ENCODE measurements around the gene PATL1. TPM values are rescaled to one million over a fixed set of nuclear protein-coding genes. Genes with fewer than 3 reads are reported as not detected.

PATL1 gene
- total RNA-seq = 10 to 100 TPM; 13.2 to 22.1 TPM

GRCh38 chr11:59668950-59669610, at the start of gene PATL1:
Gene PATL1, minus strand, starts transcription at chr11:59669037. Its CDS starts 142 bp downstream, at chr11:59668895.
- Histone ChIP-seq H3K4me1 (peaks cover 0 to 21% of the 10 kb centered on the region in 2 donors), H3K9me3 (no peaks in the 10 kb centered on the region), H3K27me3 (no peaks in the 10 kb centered on the region), H3K36me3 (peaks cover 27% of the 10 kb centered on the region), H3K27ac (peak within 1 kb of the TSS; percentile 98), H3K4me3 (peak within 1 kb of the TSS; percentile 94)
- TF ChIP-seq, protein P1, sequence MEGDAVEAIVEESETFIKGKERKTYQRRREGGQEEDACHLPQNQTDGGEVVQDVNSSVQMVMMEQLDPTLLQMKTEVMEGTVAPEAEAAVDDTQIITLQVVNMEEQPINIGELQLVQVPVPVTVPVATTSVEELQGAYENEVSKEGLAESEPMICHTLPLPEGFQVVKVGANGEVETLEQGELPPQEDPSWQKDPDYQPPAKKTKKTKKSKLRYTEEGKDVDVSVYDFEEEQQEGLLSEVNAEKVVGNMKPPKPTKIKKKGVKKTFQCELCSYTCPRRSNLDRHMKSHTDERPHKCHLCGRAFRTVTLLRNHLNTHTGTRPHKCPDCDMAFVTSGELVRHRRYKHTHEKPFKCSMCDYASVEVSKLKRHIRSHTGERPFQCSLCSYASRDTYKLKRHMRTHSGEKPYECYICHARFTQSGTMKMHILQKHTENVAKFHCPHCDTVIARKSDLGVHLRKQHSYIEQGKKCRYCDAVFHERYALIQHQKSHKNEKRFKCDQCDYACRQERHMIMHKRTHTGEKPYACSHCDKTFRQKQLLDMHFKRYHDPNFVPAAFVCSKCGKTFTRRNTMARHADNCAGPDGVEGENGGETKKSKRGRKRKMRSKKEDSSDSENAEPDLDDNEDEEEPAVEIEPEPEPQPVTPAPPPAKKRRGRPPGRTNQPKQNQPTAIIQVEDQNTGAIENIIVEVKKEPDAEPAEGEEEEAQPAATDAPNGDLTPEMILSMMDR (IDR thresholded peaks at IDR 0.05) = no peak
- DNase-seq (ENCODE audit: low spot score) = peak; percentile 99

DNA sequence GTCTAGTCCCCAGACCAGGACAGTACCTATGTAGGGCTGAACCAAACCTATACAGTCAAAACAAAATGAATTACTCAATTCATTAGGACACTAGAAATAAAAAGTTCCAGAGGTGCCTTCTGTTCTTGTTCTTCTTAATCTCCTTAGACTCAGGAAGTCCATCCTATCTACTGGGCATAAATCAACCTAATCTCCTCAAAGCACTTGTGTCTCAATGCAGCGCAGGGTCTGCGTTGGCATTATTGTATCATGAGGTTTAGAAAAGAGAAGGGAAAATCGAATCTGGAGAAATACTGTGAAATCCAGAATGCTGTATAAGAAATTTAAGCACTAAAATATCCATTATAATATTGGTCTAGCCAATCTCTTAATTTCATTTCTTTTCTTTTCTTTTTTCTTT, 47.2 kb upstream of the PATL1 start:
- Histone ChIP-seq H3K27ac (no peak overlapping the region), H3K36me3 (no peaks in the 10 kb centered on the region), H3K27me3 (no peaks in the 10 kb centered on the region), H3K9me3 (no peaks in the 10 kb centered on the region), H3K4me3 (no peak overlapping the region), H3K4me1 (no peaks in the 10 kb centered on the region)
- no peak for DNase-seq (ENCODE audit: low spot score)
- TF ChIP-seq, protein P1 (IDR thresholded peaks at IDR 0.05) = no peak

GRCh38 chr11:59713745-59714144, 44.9 kb upstream of the PATL1 start, which contains the start of gene OR10V1:
Gene OR10V1, minus strand, starts transcription at chr11:59713845. Its CDS starts 0 bp downstream, at chr11:59713845.
- H3K27me3 ChIP-seq = no peaks in the 10 kb centered on the region
- TF ChIP-seq, protein P1 (IDR thresholded peaks at IDR 0.05) = no peak
- DNase-seq (ENCODE audit: low spot score) = no peak
- no peak within 1 kb of the TSS for H3K4me3 ChIP-seq
- no peak within 1 kb of the TSS for H3K27ac ChIP-seq
- no peaks in the 10 kb centered on the region for H3K36me3 ChIP-seq
- no peaks in the 10 kb centered on the region for H3K4me1 ChIP-seq
- no peaks in the 10 kb centered on the region for H3K9me3 ChIP-seq

GRCh38 chr11:59710136-59710847, 41.5 kb upstream of the PATL1 start:
- Histone ChIP-seq H3K9me3 (no peaks in the 10 kb centered on the region), H3K27ac (no peak overlapping the region)

DNA sequence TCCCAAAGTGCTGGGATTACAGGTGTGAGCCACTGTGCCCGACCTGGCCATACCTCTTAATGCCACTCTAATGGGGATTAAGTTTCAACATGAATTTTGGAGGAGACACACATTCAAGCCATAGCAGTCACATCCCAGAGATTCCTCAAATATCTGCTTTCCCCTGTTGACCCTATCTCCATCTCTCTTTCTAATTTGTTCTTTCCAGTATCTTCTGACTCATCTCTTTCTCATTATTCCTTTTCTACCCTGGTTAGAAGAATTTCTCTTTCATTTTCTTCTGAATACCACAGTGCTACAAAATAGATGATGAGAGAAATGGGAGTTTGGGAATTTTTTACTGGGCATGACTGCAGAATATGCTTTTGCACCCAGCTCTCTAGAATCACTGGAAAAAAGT, 39.7 kb upstream of the PATL1 start:
- Histone ChIP-seq H3K4me1 (no peaks in the 10 kb centered on the region), H3K27me3 (no peaks in the 10 kb centered on the region), H3K27ac (no peak overlapping the region), H3K4me3 (no peak overlapping the region), H3K36me3 (no peaks in the 10 kb centered on the region), H3K9me3 (no peaks in the 10 kb centered on the region)
- TF ChIP-seq, protein P1 (IDR thresholded peaks at IDR 0.05) = no peak
- no peak for DNase-seq (ENCODE audit: low spot score)

More at GRCh38 chr11:59710136-59710847, 41.5 kb upstream of the PATL1 start:
- H3K36me3 ChIP-seq = no peaks in the 10 kb centered on the region
- TF ChIP-seq, protein P1 (IDR thresholded peaks at IDR 0.05) = no peak
- H3K4me1 ChIP-seq = no peaks in the 10 kb centered on the region
- no peak for DNase-seq (ENCODE audit: low spot score)
- no peaks in the 10 kb centered on the region for H3K27me3 ChIP-seq
- no peak overlapping the region for H3K4me3 ChIP-seq

Measured in right atrium auricular region (tissue), 2 donors.